GM12874 (cell line): ENCODE data around the gene CLASRP.

ENCODE experiments used
- CTCF ChIP-seq: IDR thresholded peaks from 2 replicates; pipeline ENCODE4 v1.5.1; 2011; ENCODE audit warnings: low read depth, mild to moderate bottlenecking, control low read depth, low read length, moderate library complexity; ENCODE audit not compliant: insufficient read depth

The CLASRP gene

GRCh38 chr19:45027371-45027770 is 11.5 kb upstream of the CLASRP start:
- no peak for TF ChIP-seq CTCF

GRCh38 chr19:45030825-45031224 is 8.0 kb upstream of the CLASRP start:
- no peak for TF ChIP-seq CTCF

- no peak for TF ChIP-seq CTCF
Measured at GRCh38 chr19:45032421-45032820, 6.4 kb upstream of the CLASRP start.

GRCh38 chr19:45035755-45036154 is 3.1 kb upstream of the CLASRP start:
- no peak for TF ChIP-seq CTCF

- TF ChIP-seq CTCF = no peak
Measured at GRCh38 chr19:45037393-45038169, 1.3 kb upstream of the CLASRP start.

- TF ChIP-seq CTCF = no peak
Measured at GRCh38 chr19:45040059-45040771, 1.4 kb downstream of the CLASRP start.

GRCh38 chr19:45041125-45041524 is 2.3 kb downstream of the CLASRP start:
- TF ChIP-seq CTCF = no peak
